GM20000 (cell line): ENCODE data around the gene SLC25A42.
A peak's percentile ranks its signal among the peaks of the same experiment; 100 is the strongest.

ENCODE experiments used
- DNase-seq: peaks from one replicate; pipeline ENCODE4 v3.0.0; 2012; ENCODE audit warnings: low spot score
- CTCF ChIP-seq: IDR thresholded peaks from 2 replicates; pipeline ENCODE4 v1.5.1; 2012; ENCODE audit warnings: mild to moderate bottlenecking, control low read depth; ENCODE audit errors: extremely low read depth, missing control alignments

SLC25A42 gene

GRCh38 chr19:19151418-19151817 is 87.6 kb downstream of the SLC25A42 start:
- no peak for TF ChIP-seq CTCF
- DNase-seq = peak; percentile 67

DNA sequence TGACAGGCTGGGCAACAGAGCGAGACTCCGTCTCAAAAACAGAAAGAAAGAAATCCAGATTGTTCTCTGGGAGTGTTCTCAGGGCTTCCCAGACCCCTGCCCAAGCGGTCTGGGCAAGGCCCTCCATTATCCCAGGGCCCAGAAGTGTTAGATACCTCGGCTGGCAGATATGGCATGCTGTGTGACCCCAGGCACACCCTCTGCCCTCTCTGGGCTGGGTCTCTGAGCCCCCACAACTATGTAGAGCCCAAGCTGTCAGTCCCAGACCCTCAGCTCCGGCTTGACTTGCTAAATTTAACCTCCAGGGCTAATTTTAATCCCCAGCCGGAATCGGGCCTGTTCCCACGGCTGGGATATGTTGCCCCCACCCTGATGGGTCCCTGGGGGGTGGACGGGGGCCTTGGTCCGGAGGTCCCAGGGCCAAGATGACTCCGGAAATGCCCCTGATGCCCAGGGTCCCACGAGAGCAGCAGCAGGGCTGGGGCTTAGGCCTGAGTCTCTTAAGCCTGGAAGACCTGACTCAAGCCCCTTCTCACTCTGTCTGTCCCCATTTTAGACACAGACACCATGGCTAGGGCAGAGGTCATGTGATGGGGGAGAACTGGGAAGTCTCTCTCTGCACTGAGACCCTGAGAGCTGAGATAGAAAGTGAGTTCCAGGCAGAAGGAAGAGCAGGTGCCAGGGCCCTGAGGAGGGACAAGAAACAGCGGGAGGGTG is 89.0 kb downstream of the SLC25A42 start:
- TF ChIP-seq CTCF = no peak

GRCh38 chr19:19154768-19155494 is 91.1 kb downstream of the SLC25A42 start:
- TF ChIP-seq CTCF = no peak
- DNase-seq = no peak

More for the DNA sequence above, 89.0 kb downstream of the SLC25A42 start:
- no peak for DNase-seq

- TF ChIP-seq CTCF = no peak
- peak; percentile 79 for DNase-seq
Observed at GRCh38 chr19:19155495-19156219, 91.9 kb downstream of the SLC25A42 start.

GRCh38 chr19:19157808-19158207 is 94.0 kb downstream of the SLC25A42 start:
- DNase-seq = no peak
- TF ChIP-seq CTCF = no peak

DNA sequence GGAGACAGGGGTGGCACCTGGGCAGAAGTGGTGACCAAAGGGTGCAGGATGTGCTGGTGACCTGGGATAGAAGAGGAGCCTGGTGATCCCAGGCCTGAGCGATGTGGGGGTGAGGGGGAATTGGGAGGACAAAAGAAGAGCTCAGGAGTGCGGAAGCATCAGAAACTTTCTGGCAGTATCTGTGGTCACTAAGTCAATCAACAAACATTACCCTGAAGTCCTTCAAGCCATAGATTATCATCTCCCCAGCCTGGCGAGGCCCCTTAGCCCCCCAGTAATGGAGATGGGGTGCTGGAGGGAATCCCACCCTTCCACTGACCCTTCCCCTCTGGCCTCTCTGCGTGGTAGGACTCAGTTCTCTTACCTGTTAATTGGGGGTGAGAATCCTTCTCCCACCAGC is 95.7 kb downstream of the SLC25A42 start:
- DNase-seq = no peak
- no peak for TF ChIP-seq CTCF

GRCh38 chr19:19160461-19161035 is 96.8 kb downstream of the SLC25A42 start:
- no peak for TF ChIP-seq CTCF

More at GRCh38 chr19:19160461-19161035, 96.8 kb downstream of the SLC25A42 start:
- DNase-seq = peak; percentile 77
